NT2/D1 (cell line): ENCODE results near the gene MARVELD3.

Experiments
- DNase-seq: peaks from one replicate; pipeline ENCODE4 v3.0.0-alpha.2; 2011; ENCODE audit warnings: low read depth, low spot score
- H3K27me3 ChIP-seq: 2 replicates; pipeline ENCODE4 v1.6.0; 2011; ENCODE audit warnings: mild to moderate bottlenecking; ENCODE audit not compliant: insufficient read length, insufficient read depth
- H3K36me3 ChIP-seq: 2 replicates; pipeline ENCODE4 v1.6.1; 2011; ENCODE audit warnings: mild to moderate bottlenecking, low read length, mixed read lengths; ENCODE audit not compliant: insufficient read depth, insufficient read length
- H3K4me1 ChIP-seq: 2 replicates; pipeline ENCODE4 v1.5.1; 2011; ENCODE audit not compliant: insufficient read depth, insufficient read length
- H3K4me3 ChIP-seq: 2 replicates; pipeline ENCODE4 v1.5.1; 2011; ENCODE audit warnings: low read depth; ENCODE audit not compliant: insufficient read length
- H3K9ac ChIP-seq: 2 replicates; pipeline ENCODE4 v1.6.0; 2011; ENCODE audit warnings: low read depth; ENCODE audit not compliant: insufficient read length
- H3K9me3 ChIP-seq: 2 replicates; pipeline ENCODE4 v1.5.1; 2011; ENCODE audit warnings: mild to moderate bottlenecking, low read length; ENCODE audit not compliant: insufficient read depth
- SUZ12 ChIP-seq: IDR thresholded peaks from 2 replicates; pipeline ENCODE4 v1.6.1; 2011; ENCODE audit not compliant: insufficient read length, insufficient read depth; ENCODE audit errors: extremely low read depth
- YY1 ChIP-seq: IDR thresholded peaks from 2 replicates; pipeline ENCODE4 v1.6.1; 2011; ENCODE audit not compliant: insufficient read length, insufficient read depth
- ZNF274 ChIP-seq: IDR thresholded peaks from 2 replicates; pipeline ENCODE4 v1.6.1; 2011; ENCODE audit warnings: mild to moderate bottlenecking, low read depth, low read length

Gene MARVELD3

GRCh38 chr16:71659471-71659870 is 33.5 kb downstream of the MARVELD3 start:
- DNase-seq: no peak
- peaks cover 76% of the 10 kb centered on the region for H3K36me3 ChIP-seq
- H3K27me3 ChIP-seq: no peaks in the 10 kb centered on the region
- H3K4me1 ChIP-seq: no peaks in the 10 kb centered on the region
- TF ChIP-seq YY1: no peak
- no peak for TF ChIP-seq ZNF274
- no peak for TF ChIP-seq SUZ12
- H3K4me3 ChIP-seq: no peak overlapping the region
- H3K9ac ChIP-seq: no peak overlapping the region
- no peaks in the 10 kb centered on the region for H3K9me3 ChIP-seq

- Histone ChIP-seq H3K4me1 (no peaks in the 10 kb centered on the region), H3K36me3 (peaks cover 85% of the 10 kb centered on the region), H3K9me3 (no peaks in the 10 kb centered on the region), H3K27me3 (no peaks in the 10 kb centered on the region), H3K4me3 (no peak overlapping the region), H3K9ac (no peak overlapping the region)
- TF ChIP-seq ZNF274 (no peak), YY1 (no peak), SUZ12 (no peak)
- no peak for DNase-seq
These were observed 40.3 kb downstream of the MARVELD3 start for GRCh38 chr16:71666264-71666663.

GRCh38 chr16:71666928-71667707 is 41.1 kb downstream of the MARVELD3 start:
- no peak overlapping the region for H3K9ac ChIP-seq
- no peaks in the 10 kb centered on the region for H3K9me3 ChIP-seq
- H3K36me3 ChIP-seq: peaks cover 84% of the 10 kb centered on the region
- TF ChIP-seq SUZ12: no peak
- no peak for TF ChIP-seq YY1
- TF ChIP-seq ZNF274: no peak
- DNase-seq: no peak
- no peaks in the 10 kb centered on the region for H3K27me3 ChIP-seq
- H3K4me1 ChIP-seq: no peaks in the 10 kb centered on the region
- H3K4me3 ChIP-seq: no peak overlapping the region

GRCh38 chr16:71669926-71670536 is 44.0 kb downstream of the MARVELD3 start:
- no peak for DNase-seq
- H3K4me1 ChIP-seq: no peaks in the 10 kb centered on the region
- H3K36me3 ChIP-seq: peaks cover 88% of the 10 kb centered on the region
- no peaks in the 10 kb centered on the region for H3K27me3 ChIP-seq
- H3K4me3 ChIP-seq: no peak overlapping the region
- H3K9ac ChIP-seq: no peak overlapping the region
- no peaks in the 10 kb centered on the region for H3K9me3 ChIP-seq
- TF ChIP-seq YY1 (no peak), SUZ12 (no peak), ZNF274 (no peak)

GRCh38 chr16:71670537-71670936 is 44.6 kb downstream of the MARVELD3 start:
- no peaks in the 10 kb centered on the region for H3K27me3 ChIP-seq
- peaks cover 88% of the 10 kb centered on the region for H3K36me3 ChIP-seq
- no peak overlapping the region for H3K4me3 ChIP-seq
- H3K9ac ChIP-seq: no peak overlapping the region
- DNase-seq: no peak
- no peaks in the 10 kb centered on the region for H3K9me3 ChIP-seq
- TF ChIP-seq SUZ12 (no peak), ZNF274 (no peak), YY1 (no peak)
- no peaks in the 10 kb centered on the region for H3K4me1 ChIP-seq

DNA sequence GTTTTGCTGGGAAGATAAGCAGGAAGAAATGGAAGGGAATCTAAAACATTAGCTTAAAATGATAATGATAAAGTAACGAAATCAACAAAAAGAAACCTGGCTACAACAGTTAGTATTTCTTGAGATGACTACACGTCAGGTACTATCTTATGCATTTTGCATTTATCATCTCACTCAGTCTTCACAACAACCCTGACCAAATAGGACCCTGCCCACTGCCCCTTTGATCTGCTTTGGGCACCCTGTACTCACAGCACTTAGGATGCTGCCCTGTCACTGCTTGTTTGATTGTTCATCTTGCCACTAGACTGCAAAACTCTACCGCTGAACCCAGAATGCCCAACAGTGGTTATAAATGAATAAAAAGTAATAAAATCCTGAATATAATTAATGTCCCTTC is 45.2 kb downstream of the MARVELD3 start:
- no peak for DNase-seq
- peaks cover 88% of the 10 kb centered on the region for H3K36me3 ChIP-seq
- no peak for TF ChIP-seq ZNF274
- TF ChIP-seq YY1: no peak
- TF ChIP-seq SUZ12: no peak
- no peak overlapping the region for H3K9ac ChIP-seq
- H3K4me1 ChIP-seq: no peaks in the 10 kb centered on the region
- H3K4me3 ChIP-seq: no peak overlapping the region
- no peaks in the 10 kb centered on the region for H3K27me3 ChIP-seq
- no peaks in the 10 kb centered on the region for H3K9me3 ChIP-seq

DNA sequence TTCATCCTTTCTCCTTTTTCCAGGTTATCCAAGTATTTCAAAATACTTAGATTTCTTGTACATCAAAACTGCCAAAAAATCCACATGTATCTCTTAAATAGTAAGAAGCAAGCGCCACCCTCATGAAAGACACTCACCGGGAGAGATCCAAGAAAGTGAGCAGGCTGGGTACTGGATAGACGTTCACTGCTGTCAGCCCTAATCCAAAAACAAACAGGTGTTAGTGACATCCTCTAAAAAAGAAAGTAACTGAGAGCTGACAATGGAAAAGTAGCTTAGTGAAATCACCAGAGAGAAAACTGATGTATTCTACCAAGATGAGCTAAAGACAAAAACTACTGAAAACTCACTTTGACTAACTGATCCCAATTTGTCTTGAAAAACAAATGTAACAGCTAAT is 46.1 kb downstream of the MARVELD3 start:
- DNase-seq: no peak

More for the DNA sequence above, 46.1 kb downstream of the MARVELD3 start:
- Histone ChIP-seq H3K36me3 (peaks cover 88% of the 10 kb centered on the region), H3K27me3 (no peaks in the 10 kb centered on the region), H3K9me3 (no peaks in the 10 kb centered on the region), H3K4me3 (no peak overlapping the region), H3K4me1 (no peaks in the 10 kb centered on the region), H3K9ac (no peak overlapping the region)
- TF ChIP-seq YY1: no peak
- TF ChIP-seq SUZ12: no peak
- TF ChIP-seq ZNF274: no peak
